NCI-H2196 treated with DMSO at 0.1 percent for 48 hours (cell line): ENCODE measurements around the gene ABCA10.
"Not testable (repeated sequence)": the region's sequence is repeated elsewhere in the genome, so short reads cannot be mapped to it uniquely, and the experiment has no call there.

Experiments used
- DNase-seq: peaks from one replicate; lab custom pipeline; 2025; ENCODE audit not compliant: unreplicated experiment; lab: John Stamatoyannopoulos, UW

The ABCA10 gene

GRCh38 chr17:69228576-69228975 lies at the start of gene ABCA10:
Gene ABCA10, minus strand, starts transcription at chr17:69228824. Its CDS starts 3,466 bp downstream, at chr17:69225358.
- no peak for DNase-seq

GRCh38 chr17:69276279-69276678 lies 47.7 kb upstream of the ABCA10 start:
- not testable (repeated sequence) for DNase-seq

GRCh38 chr17:69275751-69276150 lies 47.1 kb upstream of the ABCA10 start:
- no peak for DNase-seq

- DNase-seq, result no peak
Measured at GRCh38 chr17:69271023-69271422, 42.4 kb upstream of the ABCA10 start.

- no peak for DNase-seq
Measured at GRCh38 chr17:69269131-69269998, 40.7 kb upstream of the ABCA10 start.

- no peak for DNase-seq
Measured at GRCh38 chr17:69268543-69269014, 40.0 kb upstream of the ABCA10 start.

- no peak for DNase-seq
Measured at GRCh38 chr17:69267219-69267618, 38.6 kb upstream of the ABCA10 start.

GRCh38 chr17:69265873-69266272 lies 37.2 kb upstream of the ABCA10 start:
- DNase-seq, result no peak

GRCh38 chr17:69254187-69254586 lies 25.6 kb upstream of the ABCA10 start:
- no peak for DNase-seq

GRCh38 chr17:69250641-69251040 lies 22.0 kb upstream of the ABCA10 start:
- DNase-seq, result no peak

- DNase-seq, result peak; percentile 41
Measured at GRCh38 chr17:69246726-69247375, 18.2 kb upstream of the ABCA10 start.

- no peak for DNase-seq
Measured at GRCh38 chr17:69246202-69246601, 17.6 kb upstream of the ABCA10 start.

GRCh38 chr17:69245617-69246016 lies 17.0 kb upstream of the ABCA10 start:
- DNase-seq, result no peak

GRCh38 chr17:69239611-69240600 lies 11.3 kb upstream of the ABCA10 start:
- DNase-seq, result no peak

GRCh38 chr17:69236946-69237345 lies 8.3 kb upstream of the ABCA10 start:
- no peak for DNase-seq

- no peak for DNase-seq
Measured at GRCh38 chr17:69236464-69236863, 7.8 kb upstream of the ABCA10 start.

GRCh38 chr17:69235338-69236058 lies 6.9 kb upstream of the ABCA10 start:
- peak; percentile 46 for DNase-seq

- no peak for DNase-seq
Measured at GRCh38 chr17:69232650-69233049, 4.0 kb upstream of the ABCA10 start.

GRCh38 chr17:69231521-69231920 lies 2.9 kb upstream of the ABCA10 start:
- DNase-seq, result no peak

- no peak for DNase-seq
Measured at GRCh38 chr17:69230939-69231338, 2.3 kb upstream of the ABCA10 start.
